ENCODE results near the gene TMEM134. TPM values are rescaled to one million over a fixed set of nuclear protein-coding genes. Genes with fewer than 3 reads are reported as not detected.

Gene TMEM134
- total RNA-seq, 2 experiments from 2014 or later: 49.9 to 52.4 TPM

DNA sequence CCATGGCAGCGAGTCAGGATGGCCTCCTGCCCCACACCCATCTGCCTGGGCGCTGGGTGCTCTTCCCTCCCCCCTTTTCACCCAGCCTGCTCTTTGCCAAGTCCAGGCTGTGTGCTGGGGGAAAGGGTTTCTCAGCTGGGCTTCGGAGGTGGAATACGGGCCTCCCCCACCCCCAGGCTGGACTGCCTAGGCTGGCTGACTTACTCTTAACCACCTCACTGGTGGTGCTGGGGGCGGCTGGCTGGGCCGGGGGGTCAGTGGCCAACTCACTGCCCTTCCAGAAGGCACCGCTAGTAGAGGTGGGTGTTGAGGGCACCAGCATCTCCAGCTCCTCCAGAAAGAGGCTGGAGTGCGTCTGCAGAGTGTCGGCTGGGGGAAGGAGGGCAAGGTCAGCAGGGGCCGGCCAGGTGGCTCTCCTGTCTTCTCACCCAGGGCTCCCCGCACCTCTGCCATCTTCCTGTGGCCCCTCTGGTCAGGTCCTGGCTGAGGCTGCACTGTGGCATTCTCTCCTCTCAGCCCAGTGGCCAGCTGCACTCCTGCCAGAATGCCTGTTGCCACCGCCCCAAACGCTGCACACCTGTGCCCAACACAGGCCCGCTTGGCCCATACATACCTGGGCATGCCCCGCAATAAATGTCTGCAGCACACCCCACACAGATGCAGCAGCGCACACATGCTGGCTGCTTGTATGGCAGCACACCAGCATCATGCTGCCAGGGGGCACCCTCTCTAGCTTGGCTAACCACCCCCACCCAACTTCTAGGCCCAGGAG is 26.4 kb upstream of the TMEM134 start:
- peaks cover 50% of the 10 kb centered on the region for H3K36me3 Mint-ChIP-seq (ENCODE audit: low read depth)

DNA sequence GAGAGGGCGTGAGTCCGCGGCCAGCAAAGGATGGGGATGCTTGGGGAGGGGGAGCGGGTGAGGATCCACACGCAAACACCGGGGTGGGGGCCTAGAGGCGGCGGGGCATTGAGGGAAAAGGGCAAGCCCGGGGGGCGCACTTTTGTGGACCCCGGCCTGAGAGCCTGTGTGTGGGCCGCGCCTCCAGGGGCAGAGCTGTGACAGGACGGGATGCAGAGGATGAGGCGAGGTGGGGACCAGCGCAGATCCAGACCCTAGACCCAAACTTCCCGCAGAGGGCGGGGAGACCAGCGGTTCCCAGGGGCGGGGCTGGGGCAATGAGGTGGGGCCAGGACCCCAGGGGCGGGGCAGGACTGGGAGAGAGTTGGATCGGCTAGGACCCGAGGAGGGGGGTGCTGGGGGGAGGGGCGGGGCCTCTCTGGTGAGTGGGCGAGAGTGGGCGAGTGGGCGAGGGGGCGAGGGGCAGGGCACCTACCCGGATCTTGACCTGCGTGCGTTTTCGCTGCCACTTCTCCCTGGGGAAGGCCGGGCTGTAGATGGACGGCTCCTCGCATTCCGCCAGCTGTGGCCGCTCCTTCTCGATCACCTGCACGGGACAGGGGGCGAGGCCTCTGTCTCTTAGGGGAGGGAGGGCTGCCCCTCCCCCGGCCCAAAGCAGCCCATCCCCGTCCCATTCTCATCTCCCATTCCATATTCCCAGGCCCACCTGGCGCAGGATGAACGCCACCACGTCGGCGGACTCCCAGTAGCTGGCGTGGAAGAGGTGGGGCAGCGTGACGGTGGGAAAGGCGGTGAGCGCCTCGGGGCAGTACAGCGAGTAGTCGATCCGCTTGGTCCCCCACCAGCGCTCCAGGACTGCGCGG is 25.6 kb upstream of the TMEM134 start:
- Mint-ChIP-seq H3K4me3 (no peak overlapping the region), H3K27me3 (no peaks in the 10 kb centered on the region), H3K36me3 (ENCODE audit: low read depth) (peaks cover 56% of the 10 kb centered on the region), H3K27ac (no peak overlapping the region), H3K9me3 (no peaks in the 10 kb centered on the region), H3K4me1 (ENCODE audit: low read depth) (peaks cover 4% of the 10 kb centered on the region)
- Histone ChIP-seq H3K27me3 (ENCODE audit: control insufficient read depth in 1 of 2, insufficient read depth in 2 of 2, low read length in 2 of 2) (no peaks in the 10 kb centered on the region), H3K4me1 (ENCODE audit: insufficient read depth, low read length) (peaks cover 9% of the 10 kb centered on the region), H3K36me3 (ENCODE audit: insufficient read depth, low read length) (peaks cover 92% of the 10 kb centered on the region), H3K27ac (ENCODE audit: low read depth in 1 of 2, low read length in 2 of 2) (no peak overlapping the region), H3K4me3 (ENCODE audit: low read length) (no peak overlapping the region), H3K9me3 (ENCODE audit: control insufficient read depth in 1 of 2, insufficient read depth in 1 of 2, low read length in 2 of 2) (no peaks in the 10 kb centered on the region)
- TF ChIP-seq, protein P1, sequence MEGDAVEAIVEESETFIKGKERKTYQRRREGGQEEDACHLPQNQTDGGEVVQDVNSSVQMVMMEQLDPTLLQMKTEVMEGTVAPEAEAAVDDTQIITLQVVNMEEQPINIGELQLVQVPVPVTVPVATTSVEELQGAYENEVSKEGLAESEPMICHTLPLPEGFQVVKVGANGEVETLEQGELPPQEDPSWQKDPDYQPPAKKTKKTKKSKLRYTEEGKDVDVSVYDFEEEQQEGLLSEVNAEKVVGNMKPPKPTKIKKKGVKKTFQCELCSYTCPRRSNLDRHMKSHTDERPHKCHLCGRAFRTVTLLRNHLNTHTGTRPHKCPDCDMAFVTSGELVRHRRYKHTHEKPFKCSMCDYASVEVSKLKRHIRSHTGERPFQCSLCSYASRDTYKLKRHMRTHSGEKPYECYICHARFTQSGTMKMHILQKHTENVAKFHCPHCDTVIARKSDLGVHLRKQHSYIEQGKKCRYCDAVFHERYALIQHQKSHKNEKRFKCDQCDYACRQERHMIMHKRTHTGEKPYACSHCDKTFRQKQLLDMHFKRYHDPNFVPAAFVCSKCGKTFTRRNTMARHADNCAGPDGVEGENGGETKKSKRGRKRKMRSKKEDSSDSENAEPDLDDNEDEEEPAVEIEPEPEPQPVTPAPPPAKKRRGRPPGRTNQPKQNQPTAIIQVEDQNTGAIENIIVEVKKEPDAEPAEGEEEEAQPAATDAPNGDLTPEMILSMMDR (IDR thresholded peaks at IDR 0.05): no peak
- intact Hi-C loops (cut with DNase I, micrococcal nuclease): no loop called here
- CTCF ChIA-PET: no interaction called here
- POLR2A ChIA-PET: interaction anchor here (2.5 kb wide), 1 partner anchor 11 kb away, joined by 9 read pairs; the partner anchor contains the start of gene AIP
- no peak for ATAC-seq (ENCODE audit: poor library complexity)
- DNase-seq: no peak

More for the DNA sequence above, 26.4 kb upstream of the TMEM134 start:
- no peak overlapping the region for H3K4me3 Mint-ChIP-seq
- POLR2A ChIA-PET: no interaction called here
- no peaks in the 10 kb centered on the region for H3K9me3 Mint-ChIP-seq
- H3K4me1 Mint-ChIP-seq (ENCODE audit: low read depth): peaks cover 1% of the 10 kb centered on the region
- intact Hi-C loops (cut with DNase I, micrococcal nuclease): no loop called here
- no peak overlapping the region for H3K27ac Mint-ChIP-seq
- Histone ChIP-seq H3K36me3 (ENCODE audit: insufficient read depth, low read length) (peaks cover 92% of the 10 kb centered on the region), H3K4me1 (ENCODE audit: insufficient read depth, low read length) (peaks cover 7% of the 10 kb centered on the region), H3K27me3 (ENCODE audit: control insufficient read depth in 1 of 2, insufficient read depth in 2 of 2, low read length in 2 of 2) (no peaks in the 10 kb centered on the region), H3K9me3 (ENCODE audit: control insufficient read depth in 1 of 2, insufficient read depth in 1 of 2, low read length in 2 of 2) (no peaks in the 10 kb centered on the region), H3K4me3 (ENCODE audit: low read length) (no peak overlapping the region), H3K27ac (ENCODE audit: low read depth in 1 of 2, low read length in 2 of 2) (no peak overlapping the region)
- DNase-seq (no peak), ATAC-seq (ENCODE audit: poor library complexity) (no peak)
- CTCF ChIA-PET: no interaction called here
- TF ChIP-seq, protein P1 (IDR thresholded peaks at IDR 0.05): no peak
- no peaks in the 10 kb centered on the region for H3K27me3 Mint-ChIP-seq

DNA sequence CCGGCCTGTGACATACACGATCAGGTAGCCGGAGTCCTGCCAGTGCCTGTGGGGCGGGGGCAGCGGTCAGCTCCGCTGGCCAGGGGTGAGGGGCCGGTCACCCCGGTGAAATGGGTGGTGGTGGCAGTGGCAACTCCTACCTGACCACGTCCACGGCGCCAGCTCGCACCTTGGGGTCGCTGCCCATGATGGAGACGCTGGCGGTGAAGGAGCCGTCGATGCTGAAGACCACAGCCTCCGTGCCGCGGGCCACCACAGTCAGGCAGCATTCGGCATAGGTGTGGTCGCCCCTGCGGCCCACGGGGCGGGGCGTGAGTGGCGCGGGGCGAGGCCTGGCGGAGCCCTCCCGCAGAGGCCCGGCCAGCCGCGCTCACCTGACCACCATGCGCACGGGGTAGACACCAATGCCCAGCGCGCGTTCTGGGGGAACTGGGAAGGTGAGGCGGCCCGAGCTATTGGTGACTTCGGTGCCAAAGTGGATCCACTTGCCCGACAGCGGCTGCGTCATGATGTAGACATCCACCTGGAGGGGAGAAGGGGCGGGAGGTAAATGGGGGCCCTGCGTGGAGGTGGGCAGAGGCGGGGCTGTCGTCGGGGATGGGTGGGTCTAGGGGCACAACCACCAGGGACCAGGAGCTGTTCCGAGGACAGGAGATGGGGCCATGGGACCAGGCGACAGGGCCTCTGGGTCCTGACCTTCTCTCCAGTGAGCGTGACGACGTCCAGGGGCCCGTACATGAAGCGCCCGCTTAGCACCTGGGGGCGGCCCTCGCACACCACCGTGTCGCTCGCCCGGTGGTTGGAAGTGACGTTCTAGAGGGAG is 24.7 kb upstream of the TMEM134 start:
- Histone ChIP-seq H3K4me1 (ENCODE audit: insufficient read depth, low read length) (peaks cover 18% of the 10 kb centered on the region), H3K27ac (ENCODE audit: low read depth in 1 of 2, low read length in 2 of 2) (no peak overlapping the region), H3K9me3 (ENCODE audit: control insufficient read depth in 1 of 2, insufficient read depth in 1 of 2, low read length in 2 of 2) (no peaks in the 10 kb centered on the region), H3K27me3 (ENCODE audit: control insufficient read depth in 1 of 2, insufficient read depth in 2 of 2, low read length in 2 of 2) (no peaks in the 10 kb centered on the region), H3K4me3 (ENCODE audit: low read length) (no peak overlapping the region), H3K36me3 (ENCODE audit: insufficient read depth, low read length) (peaks cover 94% of the 10 kb centered on the region)
- no peak overlapping the region for H3K27ac Mint-ChIP-seq
- peaks cover 8% of the 10 kb centered on the region for H3K4me1 Mint-ChIP-seq (ENCODE audit: low read depth)
- intact Hi-C loops (cut with DNase I, micrococcal nuclease): no loop called here
- H3K9me3 Mint-ChIP-seq: no peaks in the 10 kb centered on the region
- DNase-seq: no peak
- H3K27me3 Mint-ChIP-seq: no peaks in the 10 kb centered on the region
- ATAC-seq (ENCODE audit: poor library complexity): no peak
- POLR2A ChIA-PET: interaction anchor here (1.0 to 2.5 kb wide), 4 partner anchors 10 to 176 kb away, joined by 3 to 9 read pairs (median 4); partner anchors contain the start of genes AIP, PPP1CA and PTPRCAP
- CTCF ChIA-PET: no interaction called here
- H3K4me3 Mint-ChIP-seq: no peak overlapping the region
- peaks cover 62% of the 10 kb centered on the region for H3K36me3 Mint-ChIP-seq (ENCODE audit: low read depth)
- TF ChIP-seq, protein P1 (IDR thresholded peaks at IDR 0.05): no peak

Measured in CD4-positive, alpha-beta T cell (primary cell).